ENCODE measurements around the gene MFNG. TPM values are rescaled to one million over a fixed set of nuclear protein-coding genes. Genes with fewer than 3 reads are reported as not detected.

Gene MFNG
- total RNA-seq, 1 experiment from 2014 or later: 0.56 TPM

- H3K4me3 Mint-ChIP-seq (ENCODE audit: unreplicated experiment): no peak overlapping the region
- no peaks in the 10 kb centered on the region for H3K27me3 Mint-ChIP-seq (ENCODE audit: insufficient read depth, unreplicated experiment)
- intact Hi-C loops (cut with micrococcal nuclease): no loop called here
- no TSS peak for BruUV-seq (replicated peaks)
- no peaks in the 10 kb centered on the region for H3K36me3 Mint-ChIP-seq (ENCODE audit: insufficient read depth, unreplicated experiment)
- POLR2A ChIA-PET: interaction anchor here (0.7 to 1.4 kb wide), 5 partner anchors 8 to 40 kb away, joined by 3 to 8 read pairs (median 4); no protein-coding TSS in a partner anchor
- peaks cover 13% of the 10 kb centered on the region for H3K4me1 Mint-ChIP-seq (ENCODE audit: insufficient read depth, unreplicated experiment)
- CTCF ChIA-PET: no interaction called here
- no peak for TF ChIP-seq CTCF (IDR thresholded peaks at IDR 0.05; ENCODE audit: unreplicated experiment)
- no peaks in the 10 kb centered on the region for H3K9me3 Mint-ChIP-seq (ENCODE audit: unreplicated experiment)
- no peak for DNase-seq (ENCODE audit: unreplicated experiment)
- H3K27ac Mint-ChIP-seq (ENCODE audit: low read depth, unreplicated experiment): peak overlapping the region; percentile 57
These were observed 39.7 kb upstream of the MFNG start for GRCh38 chr22:37525746-37526350.

GRCh38 chr22:37525073-37525745 is 39.0 kb upstream of the MFNG start:
- ChIA-PET POLR2A (interaction anchor here (0.7 to 1.4 kb wide), 7 partner anchors 9 to 40 kb away, joined by 3 to 8 read pairs (median 4); no protein-coding TSS in a partner anchor), CTCF (interaction anchor here (0.6 kb wide), 1 partner anchor 26 kb away, joined by 3 read pairs; no protein-coding TSS in a partner anchor)
- BruUV-seq (replicated peaks): no TSS peak
- Mint-ChIP-seq H3K27me3 (ENCODE audit: insufficient read depth, unreplicated experiment) (no peaks in the 10 kb centered on the region), H3K4me1 (ENCODE audit: insufficient read depth, unreplicated experiment) (peaks cover 13% of the 10 kb centered on the region), H3K9me3 (ENCODE audit: unreplicated experiment) (no peaks in the 10 kb centered on the region), H3K4me3 (ENCODE audit: unreplicated experiment) (no peak overlapping the region), H3K36me3 (ENCODE audit: insufficient read depth, unreplicated experiment) (no peaks in the 10 kb centered on the region), H3K27ac (ENCODE audit: low read depth, unreplicated experiment) (peak overlapping the region; percentile 57)
- intact Hi-C loops (cut with micrococcal nuclease): no loop called here
- no peak for TF ChIP-seq CTCF (IDR thresholded peaks at IDR 0.05; ENCODE audit: unreplicated experiment)
- peak; percentile 94 for DNase-seq (ENCODE audit: unreplicated experiment)

- ChIA-PET CTCF (interaction anchor here (1.6 kb wide), 1 partner anchor 44 kb away, joined by 4 read pairs; no protein-coding TSS in a partner anchor), POLR2A (interaction anchor here (0.6 to 1.9 kb wide), 2 partner anchors 10 to 84 kb away, joined by 3 to 7 read pairs; no protein-coding TSS in a partner anchor)
- no TSS peak for BruUV-seq (replicated peaks)
- no peaks in the 10 kb centered on the region for H3K27me3 Mint-ChIP-seq (ENCODE audit: insufficient read depth, unreplicated experiment)
- no peak for DNase-seq (ENCODE audit: unreplicated experiment)
- H3K9me3 Mint-ChIP-seq (ENCODE audit: unreplicated experiment): no peaks in the 10 kb centered on the region
- no peak for TF ChIP-seq CTCF (IDR thresholded peaks at IDR 0.05; ENCODE audit: unreplicated experiment)
- H3K4me1 Mint-ChIP-seq (ENCODE audit: insufficient read depth, unreplicated experiment): peaks cover 20% of the 10 kb centered on the region
- no peak overlapping the region for H3K4me3 Mint-ChIP-seq (ENCODE audit: unreplicated experiment)
- no peaks in the 10 kb centered on the region for H3K36me3 Mint-ChIP-seq (ENCODE audit: insufficient read depth, unreplicated experiment)
- H3K27ac Mint-ChIP-seq (ENCODE audit: low read depth, unreplicated experiment): no peak overlapping the region
- intact Hi-C loops (cut with micrococcal nuclease): no loop called here
These were observed 36.3 kb upstream of the MFNG start for GRCh38 chr22:37522482-37522881.

GRCh38 chr22:37521236-37521739 is 35.1 kb upstream of the MFNG start:
- ChIA-PET CTCF (interaction anchor here (1.0 to 1.3 kb wide), 2 partner anchors 49 to 205 kb away, joined by 4 read pairs; no protein-coding TSS in a partner anchor), POLR2A (interaction anchor here (1.9 kb wide), 1 partner anchor 9 kb away, joined by 7 read pairs; no protein-coding TSS in a partner anchor)
- no peaks in the 10 kb centered on the region for H3K27me3 Mint-ChIP-seq (ENCODE audit: insufficient read depth, unreplicated experiment)
- peaks cover 16% of the 10 kb centered on the region for H3K4me1 Mint-ChIP-seq (ENCODE audit: insufficient read depth, unreplicated experiment)
- H3K9me3 Mint-ChIP-seq (ENCODE audit: unreplicated experiment): no peaks in the 10 kb centered on the region
- no peak for TF ChIP-seq CTCF (IDR thresholded peaks at IDR 0.05; ENCODE audit: unreplicated experiment)
- no peak for DNase-seq (ENCODE audit: unreplicated experiment)
- intact Hi-C loops (cut with micrococcal nuclease): no loop called here
- no peak overlapping the region for H3K4me3 Mint-ChIP-seq (ENCODE audit: unreplicated experiment)
- no peak overlapping the region for H3K27ac Mint-ChIP-seq (ENCODE audit: low read depth, unreplicated experiment)
- H3K36me3 Mint-ChIP-seq (ENCODE audit: insufficient read depth, unreplicated experiment): no peaks in the 10 kb centered on the region
- BruUV-seq (replicated peaks): no TSS peak

Measured in MCF 10A (cell line).